HG03045 (cell line): ENCODE measurements around the gene TDRD3.

Experiments used
- ATAC-seq: cut with Tn5 transposase; IDR thresholded peaks from one replicate; pipeline ENCODE4 v1.9.1; 2021; ENCODE audit warnings: mild to moderate bottlenecking, moderate library complexity; ENCODE audit not compliant: unreplicated experiment

TDRD3 gene

GRCh38 chr13:60448907-60449510 is 52.0 kb downstream of the TDRD3 start:
- ATAC-seq = peak; percentile 62

- no peak for ATAC-seq
These were observed 56.5 kb downstream of the TDRD3 start for GRCh38 chr13:60453490-60453889.

GRCh38 chr13:60454425-60454824 is 57.4 kb downstream of the TDRD3 start:
- no peak for ATAC-seq

- ATAC-seq = no peak
These were observed 66.8 kb downstream of the TDRD3 start for GRCh38 chr13:60463787-60464186.

GRCh38 chr13:60467098-60467497 is 70.1 kb downstream of the TDRD3 start:
- no peak for ATAC-seq

- no peak for ATAC-seq
These were observed 82.3 kb downstream of the TDRD3 start for GRCh38 chr13:60479273-60479672.

GRCh38 chr13:60482012-60482411 is 85.0 kb downstream of the TDRD3 start:
- no peak for ATAC-seq

- no peak for ATAC-seq
These were observed 87.8 kb downstream of the TDRD3 start for GRCh38 chr13:60484865-60485264.

- ATAC-seq = no peak
These were observed 94.5 kb downstream of the TDRD3 start for GRCh38 chr13:60491531-60491930.

- no peak for ATAC-seq
These were observed 95.2 kb downstream of the TDRD3 start for GRCh38 chr13:60492187-60492586.

GRCh38 chr13:60494296-60494695 is 97.3 kb downstream of the TDRD3 start:
- no peak for ATAC-seq

- ATAC-seq = no peak
These were observed 104.2 kb downstream of the TDRD3 start for GRCh38 chr13:60501236-60501635.

- no peak for ATAC-seq
These were observed 112.8 kb downstream of the TDRD3 start for GRCh38 chr13:60509601-60510386.

- no peak for ATAC-seq
These were observed 114.6 kb downstream of the TDRD3 start for GRCh38 chr13:60511637-60512036.

GRCh38 chr13:60514891-60515290 is 117.9 kb downstream of the TDRD3 start:
- ATAC-seq = no peak

- no peak for ATAC-seq
These were observed 122.5 kb downstream of the TDRD3 start for GRCh38 chr13:60519496-60519895.

GRCh38 chr13:60520902-60521569 is 124.0 kb downstream of the TDRD3 start:
- ATAC-seq = no peak

- ATAC-seq = no peak
These were observed 141.5 kb downstream of the TDRD3 start for GRCh38 chr13:60538566-60538965.

- no peak for ATAC-seq
These were observed 143.3 kb downstream of the TDRD3 start for GRCh38 chr13:60540276-60540675.

GRCh38 chr13:60562096-60562780 is 165.2 kb downstream of the TDRD3 start:
- no peak for ATAC-seq

GRCh38 chr13:60571571-60571970 is 174.6 kb downstream of the TDRD3 start:
- no peak for ATAC-seq
